Activated CD4-positive, alpha-beta memory T cell treated with anti-CD3 and anti-CD28 coated beads for 36 hours (primary cell): ENCODE measurements around the gene RAD9B. TPM values are rescaled to one million over a fixed set of nuclear protein-coding genes. Genes with fewer than 3 reads are reported as not detected.
"Not testable (repeated sequence)": the region's sequence is repeated elsewhere in the genome, so short reads cannot be mapped to it uniquely, and the experiment has no call there.

Source experiments
- CTCF ChIA-PET: fragments of 350-600 bp; sonication (Branson Sonifier 250); formaldehyde crosslinking; loops from one replicate; lab custom pipeline; 2021; ENCODE audit warnings: antibody characterized with exemption, inconsistent platforms; lab: Charles Lee
- POLR2A ChIA-PET: fragments of 350-600 bp; sonication (Branson Sonifier 250); formaldehyde crosslinking; loops from one replicate; lab custom pipeline; 2021; ENCODE audit warnings: antibody characterized with exemption; lab: Charles Lee
- DNase-seq: peaks from one replicate; pipeline ENCODE4 v3.0.0-alpha.2; 2020
- H3K27ac Mint-ChIP-seq: one replicate; pipeline ENCODE4 v1.8.0; 2021; ENCODE audit warnings: mixed read lengths
- H3K27me3 Mint-ChIP-seq: one replicate; pipeline ENCODE4 v1.8.0; 2021; ENCODE audit warnings: mixed read lengths
- H3K36me3 Mint-ChIP-seq: one replicate; pipeline ENCODE4 v1.8.0; 2021; ENCODE audit warnings: mixed read lengths
- H3K4me1 Mint-ChIP-seq: one replicate; pipeline ENCODE4 v1.8.0; 2021; ENCODE audit warnings: low read depth, mixed read lengths
- H3K4me3 Mint-ChIP-seq: one replicate; pipeline ENCODE4 v1.8.0; 2021; ENCODE audit warnings: mild to moderate bottlenecking, mixed read lengths
- H3K9me3 Mint-ChIP-seq: one replicate; pipeline ENCODE4 v1.8.0; 2021; ENCODE audit warnings: mixed read lengths
- intact Hi-C: fragments of 100-400 bp; cut with micrococcal nuclease; formaldehyde crosslinking; loops from one replicate; pipeline ENCODE4 v1.15.1; 2023
- total RNA-seq, 2 experiments: library from RNA; stranded (reverse); gene quantifications; one replicate each; pipeline ENCODE4 v1.2.3, GENCODE V29; 2021

The RAD9B gene
- total RNA-seq, 2 experiments from 2014 or later, result 1.1 to 2.7 TPM

GRCh38 chr12:110498984-110499706 is 3.0 kb upstream of the RAD9B start:
- H3K27me3 Mint-ChIP-seq, result no peaks in the 10 kb centered on the region
- no peak for DNase-seq
- intact Hi-C loops, result no loop called here
- no peaks in the 10 kb centered on the region for H3K9me3 Mint-ChIP-seq
- peak overlapping the region; percentile 17 for H3K4me3 Mint-ChIP-seq
- peaks cover 30% of the 10 kb centered on the region for H3K4me1 Mint-ChIP-seq
- H3K36me3 Mint-ChIP-seq, result peaks cover 29% of the 10 kb centered on the region
- CTCF ChIA-PET, result interaction anchor here (0.6 to 5.3 kb wide), 5 partner anchors 30 to 152 kb away, joined by 3 to 40 read pairs (median 6); partner anchors contain the start of genes FAM216A and GPN3
- H3K27ac Mint-ChIP-seq, result peak overlapping the region; percentile 58
- POLR2A ChIA-PET, result no interaction called here

GRCh38 chr12:110501399-110501751 is 756 bp upstream of the RAD9B start:
- Mint-ChIP-seq H3K4me3 (peak overlapping the region; percentile 99), H3K36me3 (peaks cover 19% of the 10 kb centered on the region), H3K27me3 (no peaks in the 10 kb centered on the region), H3K4me1 (peaks cover 30% of the 10 kb centered on the region), H3K9me3 (no peaks in the 10 kb centered on the region), H3K27ac (peak overlapping the region; percentile 97)
- ChIA-PET POLR2A (interaction anchor here (0.7 to 3.1 kb wide), 7 partner anchors 9 to 115 kb away, joined by 3 to 33 read pairs (median 4); partner anchors contain the start of genes ARPC3, FAM216A and GPN3), CTCF (interaction anchor here (0.6 to 5.3 kb wide), 6 partner anchors 15 to 387 kb away, joined by 3 to 40 read pairs (median 12); partner anchors contain the start of genes ARPC3, FAM216A and GPN3)
- intact Hi-C loops, result loop anchor here (1.0 to 10.0 kb wide), 3 partner anchors 99 to 323 kb away; partner anchors contain the start of genes ANAPC7 and PPP1CC
- no peak for DNase-seq

- Mint-ChIP-seq H3K9me3 (no peaks in the 10 kb centered on the region), H3K27me3 (no peaks in the 10 kb centered on the region), H3K36me3 (peaks cover 18% of the 10 kb centered on the region), H3K4me3 (no peak overlapping the region), H3K4me1 (peaks cover 30% of the 10 kb centered on the region), H3K27ac (peak overlapping the region; percentile 62)
- CTCF ChIA-PET, result interaction anchor here (1.4 to 5.3 kb wide), 4 partner anchors 9 to 98 kb away, joined by 3 to 40 read pairs (median 14); partner anchors contain the start of genes FAM216A and GPN3
- no peak for DNase-seq
- POLR2A ChIA-PET, result interaction anchor here (1.7 to 3.1 kb wide), 2 partner anchors 53 to 81 kb away, joined by 6 to 11 read pairs; partner anchors contain the start of gene ARPC3
- intact Hi-C loops, result loop anchor here (5.0 to 10.0 kb wide), 2 partner anchors 101 to 321 kb away; partner anchors contain the start of gene ANAPC7
Measured at GRCh38 chr12:110503432-110503831, 1.3 kb downstream of the RAD9B start.

GRCh38 chr12:110505332-110505731 is 3.2 kb downstream of the RAD9B start:
- peaks cover 12% of the 10 kb centered on the region for H3K36me3 Mint-ChIP-seq
- CTCF ChIA-PET, result interaction anchor here (1.2 to 3.5 kb wide), 2 partner anchors 8 to 97 kb away, joined by 3 to 24 read pairs; no protein-coding TSS in a partner anchor
- H3K27ac Mint-ChIP-seq, result no peak overlapping the region
- no peak overlapping the region for H3K4me3 Mint-ChIP-seq
- DNase-seq, result no peak
- peaks cover 17% of the 10 kb centered on the region for H3K4me1 Mint-ChIP-seq
- intact Hi-C loops, result loop anchor here (10.0 kb wide), 1 partner anchor 319 kb away; no protein-coding TSS in a partner anchor
- POLR2A ChIA-PET, result no interaction called here
- no peaks in the 10 kb centered on the region for H3K27me3 Mint-ChIP-seq
- no peaks in the 10 kb centered on the region for H3K9me3 Mint-ChIP-seq

GRCh38 chr12:110508071-110508586 is 6.0 kb downstream of the RAD9B start:
- CTCF ChIA-PET, result interaction anchor here (10.4 kb wide), 1 partner anchor 92 kb away, joined by 189 read pairs; no protein-coding TSS in a partner anchor
- H3K4me1 Mint-ChIP-seq, result peaks cover 2% of the 10 kb centered on the region
- no peak for DNase-seq
- H3K4me3 Mint-ChIP-seq, result no peak overlapping the region
- POLR2A ChIA-PET, result interaction anchor here (0.6 kb wide), 1 partner anchor 58 kb away, joined by 3 read pairs; the partner anchor contains the start of gene ARPC3
- H3K27me3 Mint-ChIP-seq, result no peaks in the 10 kb centered on the region
- no peaks in the 10 kb centered on the region for H3K9me3 Mint-ChIP-seq
- intact Hi-C loops, result loop anchor here (10.0 kb wide), 1 partner anchor 317 kb away; no protein-coding TSS in a partner anchor
- H3K36me3 Mint-ChIP-seq, result no peaks in the 10 kb centered on the region
- H3K27ac Mint-ChIP-seq, result no peak overlapping the region

GRCh38 chr12:110513842-110514241 is 11.7 kb downstream of the RAD9B start:
- Mint-ChIP-seq H3K36me3 (no peaks in the 10 kb centered on the region), H3K9me3 (no peaks in the 10 kb centered on the region), H3K4me3 (no peak overlapping the region), H3K27ac (no peak overlapping the region), H3K4me1 (no peaks in the 10 kb centered on the region), H3K27me3 (no peaks in the 10 kb centered on the region)
- DNase-seq, result no peak
- ChIA-PET POLR2A (no interaction called here), CTCF (interaction anchor here (0.6 to 10.4 kb wide), 15 partner anchors 9 to 384 kb away, joined by 3 to 189 read pairs (median 6); partner anchors contain the start of genes ARPC3, FAM216A and GPN3)
- intact Hi-C loops, result loop anchor here (2.0 kb wide), 1 partner anchor 185 kb away; no protein-coding TSS in a partner anchor

GRCh38 chr12:110514363-110514762 is 12.2 kb downstream of the RAD9B start:
- CTCF ChIA-PET, result interaction anchor here (1.0 to 10.4 kb wide), 7 partner anchors 30 to 86 kb away, joined by 3 to 189 read pairs (median 6); partner anchors contain the start of genes FAM216A and GPN3
- H3K27me3 Mint-ChIP-seq, result no peaks in the 10 kb centered on the region
- H3K27ac Mint-ChIP-seq, result no peak overlapping the region
- no peak for DNase-seq
- no peaks in the 10 kb centered on the region for H3K9me3 Mint-ChIP-seq
- no peaks in the 10 kb centered on the region for H3K4me1 Mint-ChIP-seq
- no peak overlapping the region for H3K4me3 Mint-ChIP-seq
- POLR2A ChIA-PET, result no interaction called here
- intact Hi-C loops, result no loop called here
- H3K36me3 Mint-ChIP-seq, result no peaks in the 10 kb centered on the region

GRCh38 chr12:110516995-110517394 is 14.9 kb downstream of the RAD9B start:
- DNase-seq, result no peak

GRCh38 chr12:110518014-110518413 is 15.9 kb downstream of the RAD9B start:
- H3K27ac Mint-ChIP-seq, H3K9me3 Mint-ChIP-seq, intact Hi-C loops, H3K36me3 Mint-ChIP-seq, H3K4me3 Mint-ChIP-seq, DNase-seq, H3K27me3 Mint-ChIP-seq: not testable (repeated sequence)
- ChIA-PET POLR2A (interaction anchor here (0.6 kb wide), 1 partner anchor 12 kb away, joined by 3 read pairs; no protein-coding TSS in a partner anchor), CTCF (interaction anchor here (1.2 kb wide), 1 partner anchor 45 kb away, joined by 3 read pairs; no protein-coding TSS in a partner anchor)
- peaks cover 16% of the 10 kb centered on the region for H3K4me1 Mint-ChIP-seq

More at GRCh38 chr12:110516995-110517394, 14.9 kb downstream of the RAD9B start:
- no peaks in the 10 kb centered on the region for H3K36me3 Mint-ChIP-seq
- CTCF ChIA-PET, result interaction anchor here (0.8 to 1.2 kb wide), 2 partner anchors 46 to 83 kb away, joined by 3 to 4 read pairs; no protein-coding TSS in a partner anchor
- intact Hi-C loops, result no loop called here
- H3K27me3 Mint-ChIP-seq, result no peaks in the 10 kb centered on the region
- no peaks in the 10 kb centered on the region for H3K9me3 Mint-ChIP-seq
- POLR2A ChIA-PET, result no interaction called here
- no peak overlapping the region for H3K4me3 Mint-ChIP-seq
- H3K27ac Mint-ChIP-seq, result no peak overlapping the region
- peaks cover 12% of the 10 kb centered on the region for H3K4me1 Mint-ChIP-seq

GRCh38 chr12:110520876-110521712 is 19.0 kb downstream of the RAD9B start:
- peak; percentile 77 for DNase-seq
- not testable (repeated sequence) for H3K9me3 Mint-ChIP-seq, H3K27me3 Mint-ChIP-seq, H3K36me3 Mint-ChIP-seq
- ChIA-PET CTCF (interaction anchor here (0.6 to 3.6 kb wide), 7 partner anchors 8 to 854 kb away, joined by 3 to 27 read pairs (median 4); partner anchors contain the start of gene ARPC3), POLR2A (interaction anchor here (0.6 to 1.0 kb wide), 6 partner anchors 10 to 255 kb away, joined by 3 read pairs; partner anchors contain the start of gene GPN3)
- Mint-ChIP-seq H3K4me1 (peaks cover 17% of the 10 kb centered on the region), H3K27ac (peak overlapping the region; percentile 38), H3K4me3 (peak overlapping the region; percentile 32)
- intact Hi-C loops, result loop anchor here (1.0 to 2.0 kb wide), 3 partner anchors 10 to 58 kb away; partner anchors contain the start of genes RAD9B and VPS29
